IPS DF 19.7 (cell line): ENCODE results near the gene BOLA3.
"Not testable (repeated sequence)": the region's sequence is repeated elsewhere in the genome, so short reads cannot be mapped to it uniquely, and the experiment has no call there.

ENCODE experiments used
- DNase-seq: peaks from one replicate; pipeline ENCODE4 v3.0.0-alpha.2; 2013; ENCODE audit warnings: low read depth, low spot score

The BOLA3 gene

GRCh38 chr2:74147727-74148456 is at the start of gene BOLA3:
Gene BOLA3, minus strand, starts transcription at chr2:74147912. Its CDS starts 38 bp downstream, at chr2:74147874.
- DNase-seq, result no peak

GRCh38 chr2:74197049-74197448 is 49.3 kb upstream of the BOLA3 start:
- DNase-seq, result no peak

DNA sequence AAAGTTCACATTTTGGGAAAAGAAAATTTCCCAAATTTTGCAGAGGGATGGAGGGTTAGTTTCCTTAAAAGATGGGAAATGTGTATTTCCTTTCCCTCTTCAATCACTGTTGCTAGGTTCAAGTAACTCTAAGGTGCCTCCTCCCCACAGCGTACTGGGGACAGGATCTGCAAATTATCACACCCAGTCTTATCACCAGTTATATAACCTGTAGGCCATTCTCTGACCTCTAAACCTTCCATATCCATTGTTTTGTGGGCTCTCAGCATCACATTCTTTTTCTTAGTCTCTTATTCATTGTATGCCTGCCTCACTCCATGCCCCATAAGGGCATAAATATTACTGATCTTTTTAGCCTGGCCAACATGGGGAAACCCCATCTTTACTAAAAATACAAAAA is 47.1 kb upstream of the BOLA3 start:
- DNase-seq, result no peak

- no peak for DNase-seq
Observed at GRCh38 chr2:74191596-74192380, 44.1 kb upstream of the BOLA3 start.

DNA sequence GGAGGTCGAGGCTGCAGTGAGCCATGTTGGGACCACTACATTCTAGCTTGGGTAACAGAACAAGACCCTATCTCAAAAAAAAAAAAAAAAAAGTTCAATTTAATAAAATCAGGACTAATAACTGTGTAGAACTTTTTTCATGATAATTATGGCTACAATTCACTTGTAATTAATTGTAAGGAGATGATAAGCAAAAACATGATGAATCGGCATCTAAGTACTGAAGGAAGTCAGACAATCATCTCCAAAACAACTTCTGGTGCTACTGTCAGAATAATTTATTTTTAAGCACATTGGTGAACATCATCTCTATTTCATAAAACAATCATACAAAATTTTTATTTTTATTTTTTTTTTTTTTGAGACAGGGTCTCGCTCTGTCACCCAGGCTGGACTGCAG is 41.0 kb upstream of the BOLA3 start:
- no peak for DNase-seq

- DNase-seq, result peak; percentile 20
Observed at GRCh38 chr2:74188018-74188601, 40.4 kb upstream of the BOLA3 start.

DNA sequence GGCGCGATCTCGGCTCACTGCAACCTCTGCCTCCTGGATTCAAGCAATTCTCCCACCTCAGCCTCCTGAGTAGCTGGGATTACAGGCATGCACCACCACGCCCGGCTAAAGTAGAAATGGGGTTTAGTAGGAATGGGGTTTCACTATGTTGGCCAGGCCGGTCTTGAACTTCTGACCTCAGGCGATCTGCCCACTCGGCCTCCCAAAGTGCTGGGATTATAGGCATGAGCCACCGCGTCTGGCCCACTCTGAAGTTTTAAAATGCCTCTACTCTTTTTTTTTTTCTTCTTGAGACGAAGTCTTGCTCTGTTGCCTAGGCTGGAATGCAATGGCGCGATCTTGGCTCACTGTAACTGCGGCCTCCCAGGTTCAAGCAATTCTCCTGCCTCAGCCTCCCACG is 39.0 kb upstream of the BOLA3 start:
- not testable (repeated sequence) for DNase-seq

GRCh38 chr2:74186038-74186437 is 38.3 kb upstream of the BOLA3 start:
- DNase-seq, result no peak

DNA sequence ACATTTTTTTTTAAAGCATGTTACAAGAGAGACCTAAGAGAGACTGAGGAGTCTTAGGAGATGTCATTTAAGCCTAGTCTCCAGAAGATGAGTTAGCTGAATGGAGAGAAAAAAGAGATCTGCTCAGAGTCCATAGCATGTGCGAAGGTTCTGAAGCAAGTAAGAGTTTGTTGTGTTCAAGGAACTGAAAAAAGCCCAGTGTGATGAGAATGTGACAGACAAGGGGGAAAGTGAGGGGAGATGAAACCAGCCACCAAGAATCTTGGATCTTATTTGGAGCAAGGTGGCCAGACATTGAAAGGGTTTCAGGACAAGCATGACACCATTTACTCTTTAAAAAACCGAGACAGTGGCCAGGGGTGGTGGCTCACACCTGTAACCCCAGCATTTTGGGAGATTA is 36.2 kb upstream of the BOLA3 start:
- DNase-seq, result no peak

DNA sequence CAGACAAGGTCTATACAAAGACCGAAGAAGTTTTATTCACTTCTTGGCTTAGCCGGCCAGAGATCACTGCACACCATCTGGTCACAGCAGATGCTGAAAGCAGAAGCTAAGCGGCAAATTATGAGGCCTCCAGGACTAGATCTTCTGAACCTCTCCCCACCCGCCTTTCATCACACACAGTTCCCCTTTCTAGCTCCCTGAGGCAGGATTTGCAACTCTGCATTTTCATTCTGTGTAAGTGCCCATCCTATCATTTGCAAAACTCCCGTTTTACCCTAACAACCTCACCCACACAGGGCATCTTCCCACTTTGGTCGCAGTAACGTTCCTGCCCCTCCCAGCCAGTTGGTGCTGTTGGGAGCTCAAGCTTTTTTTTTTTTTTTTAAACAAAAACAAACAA is 34.0 kb upstream of the BOLA3 start:
- no peak for DNase-seq

- DNase-seq, result no peak
Observed at GRCh38 chr2:74179063-74179865, 31.6 kb upstream of the BOLA3 start.

GRCh38 chr2:74178211-74179062 is 30.7 kb upstream of the BOLA3 start, which contains the start of gene MOB1A:
Gene MOB1A, minus strand, starts transcription at chr2:74178879. Its CDS starts 205 bp downstream, at chr2:74178674.
- DNase-seq, result peak; percentile 88

DNA sequence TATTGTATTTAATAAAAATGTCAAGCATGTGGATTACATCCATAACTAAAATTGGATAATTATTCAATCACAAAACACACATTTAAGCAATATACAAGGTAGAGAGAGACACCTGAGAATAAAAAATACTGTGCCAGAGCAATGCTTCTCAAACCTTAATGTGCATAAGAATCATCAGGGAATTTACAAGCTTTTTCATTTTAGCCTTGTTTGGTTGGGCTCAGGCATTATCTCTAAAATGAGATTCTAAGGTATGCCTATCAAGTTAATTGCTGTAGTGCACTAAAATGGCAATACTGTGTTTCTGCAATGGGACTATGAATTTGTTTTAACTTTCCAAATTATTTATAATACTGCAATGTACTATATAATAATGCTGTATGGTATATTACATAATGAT is 30.0 kb upstream of the BOLA3 start:
- DNase-seq, result no peak

GRCh38 chr2:74174909-74175308 is 27.2 kb upstream of the BOLA3 start:
- no peak for DNase-seq

GRCh38 chr2:74168739-74169138 is 21.0 kb upstream of the BOLA3 start:
- DNase-seq, result no peak

GRCh38 chr2:74164761-74165160 is 17.0 kb upstream of the BOLA3 start:
- no peak for DNase-seq

DNA sequence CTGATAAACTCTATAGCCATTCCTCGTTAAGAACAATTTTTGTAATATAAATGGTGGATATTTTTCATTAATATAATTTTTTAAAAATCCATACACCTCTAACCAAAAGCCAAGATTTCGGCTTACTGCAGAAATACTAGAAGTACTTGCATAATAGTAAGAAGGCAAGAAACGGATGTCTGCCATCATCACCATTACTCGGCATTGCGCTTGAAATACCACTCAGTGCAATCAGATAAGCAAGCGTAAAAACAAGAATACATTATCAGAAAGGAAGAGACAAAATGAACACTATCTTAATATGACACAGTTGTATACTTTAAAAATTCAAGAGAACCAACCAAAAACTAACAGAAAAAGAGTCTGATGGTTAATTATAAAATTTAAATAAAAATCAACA is 15.2 kb upstream of the BOLA3 start:
- no peak for DNase-seq

DNA sequence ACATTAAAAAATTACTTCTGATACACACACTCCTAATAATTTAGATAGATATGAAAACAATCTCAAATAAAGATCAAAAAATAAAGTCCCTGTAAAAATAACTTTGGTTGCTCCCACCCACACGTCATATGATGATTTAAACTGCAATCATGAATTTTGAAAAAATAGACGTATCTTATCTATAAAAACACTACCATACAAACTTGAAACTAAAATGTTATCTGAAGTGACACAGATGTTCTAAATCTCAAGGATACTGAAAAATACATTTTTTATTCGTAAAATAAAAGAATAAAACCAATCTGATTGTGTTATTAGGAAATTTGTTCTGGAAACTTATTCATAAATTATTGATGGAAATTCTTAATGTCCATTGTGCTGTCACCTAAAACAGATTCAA is 8.1 kb upstream of the BOLA3 start:
- no peak for DNase-seq

GRCh38 chr2:74152954-74153353 is 5.2 kb upstream of the BOLA3 start:
- no peak for DNase-seq

DNA sequence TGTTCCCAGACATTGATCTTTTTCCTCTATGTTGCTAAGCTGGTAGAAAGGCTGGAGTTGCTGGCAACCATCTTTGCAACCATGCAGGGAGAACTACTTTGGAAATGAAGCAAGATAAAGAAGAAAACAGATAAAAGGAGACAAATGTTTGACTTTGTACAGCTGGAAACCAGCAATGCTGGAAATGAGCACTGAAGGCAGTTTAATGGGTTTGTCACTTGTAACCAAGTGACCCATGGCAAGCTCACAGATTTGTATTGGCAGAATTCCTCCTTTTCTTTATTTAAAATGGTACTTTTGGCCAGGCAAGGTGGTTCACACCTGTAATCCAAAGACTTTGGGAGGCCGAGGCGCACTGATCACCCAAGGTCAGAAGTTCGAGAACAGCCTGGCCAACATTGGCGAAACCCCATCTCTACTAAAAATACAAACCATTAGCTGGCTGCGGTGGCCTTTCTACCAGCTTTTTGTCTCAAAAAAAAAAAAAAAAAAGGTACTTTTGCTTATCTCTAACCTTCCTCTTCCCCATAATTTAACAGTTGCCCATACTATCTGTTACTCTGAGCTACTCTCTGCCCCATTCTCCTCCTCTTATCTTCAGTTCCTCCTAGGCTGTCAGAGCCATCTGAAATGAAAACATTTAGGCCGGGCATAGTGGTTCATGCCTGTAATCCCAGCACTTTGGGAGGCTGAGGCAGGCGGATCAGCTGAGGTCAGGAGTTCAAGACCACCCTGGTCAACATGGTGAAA is 2.0 kb upstream of the BOLA3 start:
- no peak for DNase-seq
